NCI-H2196 treated with DMSO at 0.1 percent for 48 hours (cell line): ENCODE results near the gene DENND4A.
"Not testable (repeated sequence)": the region's sequence is repeated elsewhere in the genome, so short reads cannot be mapped to it uniquely, and the experiment has no call there.

Experiments
- DNase-seq: peaks from one replicate; lab custom pipeline; 2025; ENCODE audit not compliant: unreplicated experiment; lab: John Stamatoyannopoulos, UW

DENND4A gene

DNA sequence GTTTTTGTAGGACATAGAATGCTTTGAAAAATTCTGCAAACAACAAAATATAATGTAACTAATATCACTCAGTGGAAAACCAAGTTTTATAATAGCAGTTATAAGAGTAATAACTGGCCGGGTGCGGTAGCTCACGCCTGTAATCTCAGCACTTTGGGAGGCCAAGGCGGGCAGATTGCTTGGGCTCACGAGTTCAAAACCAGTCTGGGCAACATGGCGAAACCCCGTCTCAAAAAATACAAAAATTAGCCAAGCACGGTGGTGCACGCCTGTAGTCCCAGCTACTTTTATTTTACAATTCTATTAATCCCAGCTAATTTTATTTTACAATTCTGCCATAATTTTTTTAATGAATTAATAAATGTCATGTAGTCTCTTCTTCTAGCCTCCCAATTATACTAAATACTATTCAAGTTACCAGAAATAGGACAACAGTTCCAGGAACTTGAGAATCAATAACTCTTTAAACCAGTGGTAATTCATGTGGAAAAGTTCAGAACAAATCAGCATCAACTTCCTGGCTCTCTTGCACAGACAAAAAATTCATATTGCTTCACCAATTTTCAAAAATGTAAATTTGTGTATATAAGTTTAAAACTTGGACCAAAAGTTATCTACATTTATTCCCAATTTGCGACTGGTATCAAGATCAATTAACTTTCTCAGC is 2.2 kb downstream of the DENND4A start:
- DNase-seq = no peak

- DNase-seq = no peak
Observed at GRCh38 chr15:65789105-65789504, 3.0 kb downstream of the DENND4A start.

GRCh38 chr15:65787260-65787659 is 4.8 kb downstream of the DENND4A start:
- DNase-seq = no peak

DNA sequence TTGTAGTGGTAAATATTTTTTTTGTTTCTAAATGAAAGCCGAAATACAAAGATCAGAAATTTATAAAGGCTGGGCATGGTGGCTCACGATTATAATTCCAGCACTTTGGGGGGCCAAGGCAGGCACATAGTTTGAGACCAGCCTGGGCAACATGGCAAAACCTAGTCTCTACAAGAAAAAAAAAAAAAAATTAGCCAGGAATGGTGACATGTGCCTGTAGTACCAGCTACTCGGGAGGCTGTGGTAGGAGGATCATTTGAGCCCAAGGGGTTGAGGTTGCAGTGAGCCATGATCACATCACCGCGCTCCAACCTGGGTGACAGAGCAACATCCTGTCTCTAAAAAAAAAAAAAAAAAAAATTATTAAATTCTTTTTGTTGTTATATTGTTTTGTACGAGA is 6.9 kb downstream of the DENND4A start:
- no peak for DNase-seq

DNA sequence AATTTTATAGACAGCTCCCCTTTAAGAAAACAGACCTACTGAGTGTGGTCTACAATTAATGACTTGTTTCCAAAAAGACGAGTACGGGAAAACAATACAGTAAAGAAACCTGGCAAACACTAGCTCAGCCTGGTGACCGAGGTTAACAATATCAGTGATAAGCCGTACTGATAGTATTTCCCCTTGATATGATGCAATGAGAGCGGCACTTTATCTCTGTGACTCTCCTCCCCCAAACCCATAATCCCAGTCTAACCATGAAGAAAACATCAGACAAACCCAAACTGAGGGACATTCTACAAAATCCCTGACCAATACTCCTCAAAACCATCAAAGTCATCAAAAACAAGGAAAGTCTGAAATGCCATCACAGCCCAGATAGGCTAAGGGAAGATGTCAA is 8.2 kb downstream of the DENND4A start:
- DNase-seq = no peak

DNA sequence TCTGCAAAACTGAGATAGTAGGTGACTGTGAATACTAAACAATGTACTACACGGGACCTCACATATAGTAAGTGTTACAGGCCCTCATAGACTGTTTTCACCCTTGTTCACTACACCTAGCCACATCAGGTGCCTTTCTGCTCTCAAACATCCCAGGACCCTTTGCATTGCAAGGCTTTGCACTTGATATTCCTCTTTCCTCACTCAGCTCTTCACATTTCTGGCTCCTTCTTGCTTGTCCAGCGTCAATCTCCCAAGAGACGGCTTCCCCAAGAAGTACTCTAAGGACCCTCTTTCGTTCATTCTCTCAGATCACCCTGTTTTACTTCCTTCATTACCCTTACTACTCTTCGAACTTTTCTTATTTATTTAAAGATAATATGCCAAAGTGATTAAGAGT is 10.0 kb downstream of the DENND4A start:
- DNase-seq = no peak

DNA sequence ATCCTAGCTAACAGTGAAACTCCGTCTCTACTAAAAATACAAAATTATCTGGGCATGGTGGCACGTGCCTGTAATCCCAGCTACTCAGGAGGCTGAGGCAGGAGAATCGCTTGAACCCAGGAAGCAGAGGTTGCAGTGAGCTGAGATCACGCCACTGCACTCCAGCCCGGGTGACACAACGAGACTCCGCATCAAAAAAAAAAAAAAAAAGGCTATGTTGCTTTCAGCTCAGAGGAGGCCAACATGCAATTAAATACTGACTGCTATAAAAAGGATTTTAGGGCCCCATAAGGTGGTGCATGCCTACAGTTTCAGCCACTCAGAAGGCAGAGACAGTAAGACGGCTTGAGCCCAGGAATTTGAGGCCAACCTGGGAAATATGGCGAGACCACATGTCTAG is 13.4 kb downstream of the DENND4A start:
- DNase-seq = not testable (repeated sequence)

GRCh38 chr15:65778269-65778668 is 13.8 kb downstream of the DENND4A start:
- DNase-seq = no peak

- DNase-seq = no peak
Observed at GRCh38 chr15:65777843-65778242, 14.2 kb downstream of the DENND4A start.

- DNase-seq = no peak
Observed at GRCh38 chr15:65777053-65777452, 15.0 kb downstream of the DENND4A start.

DNA sequence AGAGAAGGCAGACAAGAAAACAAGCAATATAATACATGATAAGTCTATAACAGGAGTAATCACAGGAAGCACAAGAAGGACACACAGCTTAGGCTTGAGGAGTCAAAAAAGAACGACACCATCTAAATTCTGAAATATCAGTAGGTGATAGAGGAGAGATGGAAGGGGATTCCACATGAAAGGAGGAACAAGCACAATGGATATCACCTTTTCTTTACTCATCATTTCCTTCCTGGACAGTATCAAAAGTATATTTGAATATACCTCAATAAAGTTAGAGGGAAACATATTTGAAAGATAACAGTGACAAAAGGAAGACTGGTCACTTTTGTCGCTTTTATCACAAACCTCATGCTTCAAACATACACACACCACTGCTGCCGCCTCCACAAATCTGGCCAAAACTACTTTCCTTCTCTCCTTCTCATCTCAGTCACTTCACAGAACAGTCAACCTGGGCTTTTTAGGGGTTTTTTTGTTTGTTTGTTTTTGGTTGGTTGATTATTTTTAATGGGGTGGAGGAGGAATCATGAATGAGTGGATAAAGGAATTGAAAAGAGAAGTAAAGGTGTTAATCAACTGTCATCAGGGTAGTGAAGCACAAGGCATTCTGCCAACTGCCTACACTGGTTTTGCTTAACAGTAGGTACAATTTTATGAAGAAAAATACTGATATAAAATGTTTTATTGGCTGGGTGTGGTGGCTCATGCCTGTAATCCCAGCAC is 18.5 kb downstream of the DENND4A start:
- DNase-seq = no peak

GRCh38 chr15:65772930-65773329 is 19.2 kb downstream of the DENND4A start:
- DNase-seq = no peak

- DNase-seq = no peak
Observed at GRCh38 chr15:65771870-65772269, 20.2 kb downstream of the DENND4A start.

GRCh38 chr15:65769482-65769881 is 22.6 kb downstream of the DENND4A start:
- DNase-seq = no peak

GRCh38 chr15:65767895-65768294 is 24.2 kb downstream of the DENND4A start:
- DNase-seq = no peak

DNA sequence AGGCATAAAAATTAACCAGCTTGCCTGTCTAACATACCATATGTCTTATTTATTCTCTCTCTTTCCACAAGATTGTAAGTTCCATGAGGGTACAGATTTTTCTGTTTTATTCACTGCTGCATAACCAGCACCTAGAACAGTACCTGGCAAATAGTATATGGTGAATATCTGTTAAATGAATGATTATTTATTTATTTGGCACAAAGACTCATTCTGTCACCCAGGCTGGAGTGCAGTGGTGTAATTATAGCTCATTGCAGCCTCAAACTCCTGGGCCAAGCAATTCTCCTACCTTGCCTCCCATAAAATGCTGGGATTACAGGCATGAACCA is 24.9 kb downstream of the DENND4A start:
- DNase-seq = no peak

- no peak for DNase-seq
Observed at GRCh38 chr15:65766422-65767263, 25.4 kb downstream of the DENND4A start.

DNA sequence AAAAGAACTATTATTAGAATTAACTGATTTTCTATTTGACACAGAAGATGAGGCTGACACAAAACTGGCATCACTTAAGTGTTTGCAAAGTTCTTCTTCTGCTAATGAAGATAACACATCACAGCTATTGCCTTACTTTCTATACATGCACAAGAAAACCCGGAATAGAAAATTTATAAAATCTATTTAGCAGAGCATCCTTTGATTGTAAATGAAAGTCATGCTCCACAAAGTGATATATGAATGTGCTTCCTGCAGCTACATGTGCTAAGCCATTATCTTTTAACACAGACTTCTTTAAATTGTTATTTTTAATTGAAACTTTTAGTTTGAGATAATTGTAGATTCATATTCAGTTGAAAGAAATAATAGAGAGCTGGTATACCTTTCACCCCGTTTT is 27.0 kb downstream of the DENND4A start:
- no peak for DNase-seq

GRCh38 chr15:65762914-65763787 is 28.9 kb downstream of the DENND4A start:
- no peak for DNase-seq

- no peak for DNase-seq
Observed at GRCh38 chr15:65762399-65762798, 29.7 kb downstream of the DENND4A start.
